ENCODE data around the gene CCDC78.
"Not testable (repeated sequence)": the region's sequence is repeated elsewhere in the genome, so short reads cannot be mapped to it uniquely, and the experiment has no call there.

CCDC78 gene

DNA sequence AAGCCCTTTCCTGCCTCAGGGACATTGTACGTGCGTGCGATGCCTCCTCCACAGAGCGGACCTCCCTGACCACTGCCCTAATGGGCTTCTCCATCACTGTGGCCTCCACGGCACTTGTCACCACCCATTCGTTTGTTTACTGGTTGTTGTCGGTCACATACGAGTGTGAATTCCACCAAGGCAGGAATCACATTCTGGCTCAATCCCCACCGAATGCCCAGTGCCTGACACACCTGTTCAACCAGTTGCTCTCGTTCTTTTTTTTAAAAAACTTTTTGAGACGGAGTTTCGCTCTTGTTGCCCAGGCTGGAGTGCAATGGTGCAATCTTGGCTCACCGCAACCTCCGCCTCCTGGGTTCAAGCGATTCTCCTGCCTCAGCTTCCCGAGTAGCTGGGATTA, 35.0 kb downstream of the CCDC78 start:
- DNase-seq, result not testable (repeated sequence)

- no peak for DNase-seq
Observed at GRCh38 chr16:689175-689897, 36.9 kb downstream of the CCDC78 start.

DNA sequence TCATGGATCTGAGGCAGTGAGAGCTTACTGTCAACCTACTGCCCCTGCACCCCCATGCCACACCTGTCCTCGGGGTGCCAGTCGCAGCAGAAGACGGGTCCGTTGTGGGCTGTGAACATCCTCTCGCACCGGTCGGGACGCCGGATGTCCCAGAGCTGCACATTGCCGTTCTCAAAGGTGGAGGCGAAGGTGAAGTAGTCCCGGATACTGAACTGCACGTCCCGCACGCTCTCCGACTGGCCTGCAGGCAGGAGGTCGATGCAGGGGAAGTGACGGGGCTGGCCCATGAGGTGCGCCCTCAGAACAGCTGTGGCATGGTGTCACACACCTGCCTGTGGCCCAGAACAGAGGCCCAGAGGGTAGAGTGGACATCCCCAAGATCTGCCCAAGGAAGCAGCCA, 38.7 kb downstream of the CCDC78 start:
- no peak for DNase-seq

DNA sequence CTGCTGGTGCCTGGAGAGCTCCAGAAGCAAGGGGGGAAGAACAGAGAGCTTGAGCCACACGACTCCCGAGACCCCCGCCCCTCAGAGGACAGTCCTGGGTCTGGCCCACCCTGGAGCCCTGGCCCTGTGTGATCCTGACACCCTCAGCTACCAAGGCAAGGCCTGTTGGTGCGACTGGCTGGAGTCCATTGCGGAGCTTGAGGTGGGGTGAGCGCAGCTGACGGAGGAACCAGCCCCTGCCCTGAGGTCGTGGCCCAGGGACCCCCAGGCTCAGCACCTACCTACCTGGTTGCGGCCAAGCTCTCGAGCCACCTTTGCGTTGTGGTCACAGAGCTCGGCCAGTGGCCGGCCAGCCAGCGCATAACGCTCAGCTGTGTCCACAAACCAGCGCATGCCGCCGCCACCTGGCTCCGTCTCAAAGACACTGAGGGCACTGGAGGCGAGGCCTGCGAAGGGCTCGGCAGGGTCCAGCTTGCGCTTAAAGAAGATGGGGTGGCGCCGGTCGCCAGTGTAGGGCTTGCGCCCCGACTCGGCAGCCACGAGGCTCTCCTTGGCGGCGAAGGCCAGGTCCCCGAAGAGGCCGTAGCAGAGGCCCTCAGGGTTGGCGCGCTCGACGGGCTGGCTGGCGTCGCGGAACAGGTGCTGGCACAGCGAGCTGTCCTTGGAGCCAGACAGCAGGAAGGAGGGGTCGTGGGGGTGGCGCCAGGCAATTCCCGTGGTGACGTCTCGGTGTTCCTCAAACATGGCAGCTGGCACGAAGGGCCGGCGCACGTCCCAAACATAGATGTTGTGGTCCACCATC, 39.6 kb downstream of the CCDC78 start:
- no peak for DNase-seq

- no peak for DNase-seq
Observed at GRCh38 chr16:685967-686366, 40.3 kb downstream of the CCDC78 start.

GRCh38 chr16:684961-685696, 41.1 kb downstream of the CCDC78 start:
- DNase-seq, result peak; percentile 52

GRCh38 chr16:684071-684794, 42.0 kb downstream of the CCDC78 start, which contains the start of gene JMJD8:
Gene JMJD8 (minus strand): TSS chr16:684334. CDS start chr16:684319, 15 bp downstream.
- DNase-seq, result peak; percentile 96

- DNase-seq, result no peak
Observed at GRCh38 chr16:683396-684070, 42.7 kb downstream of the CCDC78 start.

- DNase-seq, result no peak
Observed at GRCh38 chr16:682493-683395, 43.5 kb downstream of the CCDC78 start.

- DNase-seq, result no peak
Observed at GRCh38 chr16:681746-682427, 44.4 kb downstream of the CCDC78 start.

DNA sequence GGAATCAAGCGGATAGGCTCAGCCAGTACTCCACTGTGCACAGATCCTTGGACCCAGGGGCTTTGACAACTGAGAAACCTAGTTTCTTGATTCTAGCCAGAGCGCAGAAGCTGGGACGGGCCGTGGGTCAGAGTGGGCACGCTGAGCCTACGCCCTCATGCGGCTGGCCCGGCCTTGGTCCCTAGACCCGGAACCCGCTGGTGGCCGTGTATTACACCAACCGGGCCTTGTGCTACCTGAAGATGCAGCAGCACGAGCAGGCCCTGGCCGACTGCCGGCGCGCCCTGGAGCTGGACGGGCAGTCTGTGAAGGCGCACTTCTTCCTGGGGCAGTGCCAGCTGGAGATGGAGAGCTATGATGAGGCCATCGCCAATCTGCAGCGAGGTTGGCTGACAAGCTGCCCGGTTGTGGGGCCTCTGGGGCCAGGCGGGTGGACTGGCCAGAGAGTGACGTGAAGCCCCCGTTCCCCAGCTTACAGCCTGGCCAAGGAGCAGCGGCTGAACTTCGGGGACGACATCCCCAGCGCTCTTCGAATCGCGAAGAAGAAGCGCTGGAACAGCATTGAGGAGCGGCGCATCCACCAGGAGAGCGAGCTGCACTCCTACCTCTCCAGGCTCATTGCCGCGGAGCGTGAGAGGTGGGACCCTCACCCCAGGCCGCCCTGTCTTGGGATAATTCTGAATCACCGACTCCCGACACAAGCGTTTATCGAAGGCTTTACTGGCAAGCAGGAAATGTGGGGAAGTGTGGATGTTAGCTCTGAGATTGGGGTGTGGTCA, 45.1 kb downstream of the CCDC78 start:
- no peak for DNase-seq

DNA sequence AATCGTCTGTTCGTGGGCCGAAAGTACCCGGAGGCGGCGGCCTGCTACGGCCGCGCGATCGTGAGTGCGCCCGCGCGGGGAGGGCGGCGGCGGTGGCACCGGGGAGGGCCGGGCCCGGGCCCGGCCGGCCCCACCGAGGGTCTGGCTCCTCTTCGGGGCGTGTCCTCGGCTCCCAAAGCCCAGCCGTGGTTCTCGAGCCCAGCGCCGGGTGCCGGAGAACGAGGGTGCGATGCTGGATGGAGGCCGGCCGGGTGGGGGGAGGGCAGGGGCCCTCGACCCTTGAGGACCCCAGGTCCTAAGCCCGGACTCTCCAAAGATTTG, 45.7 kb downstream of the CCDC78 start:
- DNase-seq, result no peak

- DNase-seq, result peak; percentile 88
Observed at GRCh38 chr16:679814-680624, 46.2 kb downstream of the CCDC78 start, which contains the start of gene STUB1. Gene STUB1 (plus strand): TSS chr16:680410. CDS start chr16:680526, 116 bp downstream.

DNA sequence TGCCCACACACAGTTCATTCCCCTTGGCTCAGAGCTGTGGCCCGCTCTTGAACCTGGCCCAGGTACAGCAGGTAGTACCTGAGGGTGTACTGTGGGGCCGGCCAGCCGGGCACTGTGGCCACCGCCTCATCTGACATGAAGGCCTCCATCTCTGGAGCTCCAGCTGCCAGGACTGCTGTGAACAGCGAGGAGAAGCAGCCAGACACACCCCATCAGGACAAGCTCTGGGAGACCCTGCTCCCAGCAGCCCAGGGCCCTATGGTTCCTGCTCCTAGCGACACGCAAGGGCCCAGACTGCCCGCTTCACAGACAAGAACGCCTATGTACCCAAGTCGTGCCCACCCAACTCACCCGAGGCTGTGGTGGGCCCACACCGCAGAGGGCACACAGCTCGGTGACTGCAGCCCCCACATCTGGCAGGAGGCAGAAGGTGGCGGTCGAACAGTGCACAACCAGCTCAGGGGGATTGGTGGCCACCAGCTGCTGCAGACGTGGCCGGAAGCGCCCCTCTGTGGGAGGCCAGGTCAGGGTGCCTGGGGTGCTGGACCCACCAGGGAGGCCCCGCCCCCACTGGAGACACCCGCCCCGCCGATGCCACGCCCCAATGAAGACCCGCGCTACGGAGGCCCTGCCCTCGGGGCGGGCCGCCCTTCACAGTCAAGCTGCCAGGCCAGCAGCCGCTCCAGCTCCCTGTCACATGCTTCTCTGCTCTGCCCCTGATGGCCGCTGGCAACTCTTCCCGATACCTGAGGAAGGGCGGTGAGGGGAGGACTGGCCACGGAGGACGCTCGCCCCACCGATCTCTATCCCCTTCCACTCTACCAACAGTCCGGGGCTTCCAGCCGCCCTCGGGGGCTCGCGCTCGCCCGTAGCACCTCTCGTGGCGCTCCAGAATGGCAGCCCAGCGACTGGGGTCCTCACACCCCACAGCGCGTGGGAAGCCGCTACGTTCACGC, 47.1 kb downstream of the CCDC78 start:
- DNase-seq, result peak; percentile 77

DNA sequence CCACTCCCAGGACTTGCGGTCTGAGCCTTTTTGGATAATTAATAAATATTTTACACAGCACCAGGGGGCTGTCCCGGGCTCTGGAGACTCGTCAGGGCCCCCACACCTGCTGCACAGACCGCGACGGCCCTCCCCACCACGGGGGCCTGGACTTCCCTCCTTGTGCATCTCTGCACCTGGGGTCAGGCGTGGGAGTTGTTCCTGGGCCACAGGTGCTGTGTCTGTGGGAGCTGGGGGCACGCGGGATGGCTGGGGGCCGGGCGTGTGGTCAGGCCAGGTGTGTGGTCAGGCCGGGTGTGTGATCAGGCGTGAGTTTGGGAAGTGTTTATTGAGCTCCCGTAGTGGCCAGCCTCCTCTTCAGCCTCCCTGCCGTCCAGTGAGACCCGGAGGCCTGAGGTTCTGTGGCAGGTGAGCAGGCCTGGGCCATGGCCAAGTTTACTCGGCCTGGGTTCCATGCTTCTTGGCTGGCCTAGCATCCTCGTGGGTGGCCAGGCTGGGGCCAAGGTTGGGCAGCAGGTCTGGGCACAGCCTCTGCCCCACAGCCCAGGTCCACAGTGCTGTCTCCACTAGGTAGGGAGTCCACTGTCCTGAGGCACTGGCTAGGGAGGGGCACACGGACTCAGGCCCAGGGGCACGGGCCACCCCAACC, 47.9 kb downstream of the CCDC78 start:
- no peak for DNase-seq

GRCh38 chr16:677316-678190, 48.7 kb downstream of the CCDC78 start:
- no peak for DNase-seq
